ENCODE data around the gene INTS3.
"Not testable (repeated sequence)": the region's sequence is repeated elsewhere in the genome, so short reads cannot be mapped to it uniquely, and the experiment has no call there.

The INTS3 gene

DNA sequence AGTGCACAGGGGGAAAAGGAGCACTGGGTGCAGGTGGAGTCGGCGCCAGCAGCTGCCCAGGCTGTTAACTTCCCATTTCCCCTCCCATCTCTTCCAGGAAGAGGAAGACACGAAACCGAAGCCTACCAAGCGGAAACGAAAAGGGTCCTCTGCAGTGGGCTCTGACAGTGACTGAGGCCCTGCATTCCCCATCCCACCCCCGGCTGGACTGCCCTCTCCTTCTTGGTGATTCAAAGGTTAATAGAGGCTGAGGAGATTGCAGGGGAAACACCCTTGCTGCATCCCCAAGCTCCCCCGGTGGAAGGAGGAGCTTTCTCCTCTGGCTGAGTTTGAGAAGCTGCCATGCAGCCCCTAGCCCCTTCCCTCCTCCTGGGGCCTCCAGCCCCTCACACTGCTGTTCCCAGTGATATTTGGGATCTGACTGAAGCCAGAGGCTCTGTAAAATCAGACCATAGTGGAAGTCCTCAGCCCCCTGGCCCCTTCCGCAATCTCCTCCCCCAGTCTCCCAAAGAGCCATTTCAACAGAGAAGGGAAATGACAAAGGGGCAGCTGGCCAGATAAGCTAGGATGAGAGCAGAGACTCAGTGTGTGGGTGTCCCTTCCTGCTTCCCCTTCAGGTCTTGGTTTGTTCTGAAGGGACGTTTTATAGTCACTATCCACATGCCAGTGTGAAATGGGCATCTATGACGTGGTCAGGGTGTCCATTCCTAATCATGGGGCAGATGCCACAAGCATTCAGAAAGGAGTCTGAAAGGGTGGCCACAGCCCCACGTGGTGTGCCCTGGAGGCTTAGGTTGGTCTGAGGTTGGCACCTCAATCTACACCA lies 45.5 kb downstream of the INTS3 start:
- DNase-seq: no peak
- intact Hi-C loops (cut with DNase I): no loop called here

DNA sequence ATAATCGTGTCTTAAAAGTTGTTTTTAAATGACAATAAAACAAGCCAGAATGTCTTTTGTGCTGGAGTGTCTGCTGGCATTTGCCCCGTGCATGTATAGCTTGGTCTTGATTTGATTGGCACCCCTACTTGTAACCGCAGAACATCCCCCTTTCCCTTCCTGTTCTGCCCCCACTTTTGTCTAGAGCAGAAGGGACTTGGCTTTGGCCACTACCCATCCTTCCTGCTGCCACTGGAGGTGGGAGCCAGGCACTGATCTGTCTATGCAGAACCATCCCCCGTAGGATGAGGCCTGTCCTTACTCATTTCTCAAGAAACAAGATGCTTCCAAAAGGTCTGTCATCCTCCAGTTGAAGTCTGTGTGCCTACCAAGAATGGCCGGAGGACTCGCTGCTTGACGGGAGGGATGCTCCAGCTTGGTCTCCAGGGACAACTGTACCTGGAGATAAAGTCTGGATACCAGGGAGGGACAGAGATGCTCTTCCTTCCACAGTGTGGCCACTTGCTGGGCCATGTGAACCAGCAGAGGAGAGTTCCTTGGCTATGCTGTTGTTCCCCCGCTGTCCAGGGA lies 46.3 kb downstream of the INTS3 start:
- intact Hi-C loops (cut with DNase I): no loop called here
- no peak for DNase-seq

DNA sequence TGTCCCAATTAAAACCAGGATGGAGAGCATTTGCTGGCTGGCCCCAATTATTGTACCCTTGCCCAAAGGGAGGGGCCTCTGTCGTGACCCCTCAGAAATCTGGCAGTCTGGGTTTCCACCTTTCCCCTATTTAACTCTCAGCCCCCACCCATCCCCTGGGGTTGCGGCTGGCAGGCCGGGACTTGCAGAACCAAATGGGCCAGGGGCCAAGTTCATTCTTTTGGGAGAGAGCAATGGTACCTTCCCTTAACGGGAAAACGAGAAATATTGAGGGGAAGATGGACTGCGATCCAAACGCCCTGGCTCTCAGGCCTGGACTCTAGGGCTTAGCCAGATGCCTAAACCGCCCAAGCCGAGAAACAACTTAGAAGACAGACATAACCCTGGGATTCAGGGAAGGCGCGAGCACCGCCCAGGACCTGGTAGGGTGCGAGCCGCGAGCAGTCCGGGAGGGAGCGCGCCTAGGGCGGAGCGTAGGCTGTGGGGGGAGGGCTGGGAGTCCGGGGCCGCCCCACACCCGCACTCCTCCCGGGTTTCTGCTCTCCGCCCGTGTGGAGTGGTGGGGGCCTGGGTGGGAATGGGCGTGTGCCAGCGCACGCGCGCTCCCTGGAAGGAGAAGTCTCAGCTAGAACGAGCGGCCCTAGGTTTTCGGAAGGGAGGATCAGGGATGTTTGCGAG lies 47.1 kb downstream of the INTS3 start, which contains the start of gene SLC27A3:
Gene SLC27A3 (plus strand): TSS at position 628 of the 678 bp plus-strand sequence. CDS start 91 bp downstream, outside the sequence.
- peak in 40 of 42 donors; percentile 47 to 88 (median 70) for DNase-seq
- intact Hi-C loops (cut with DNase I): no loop called here

DNA sequence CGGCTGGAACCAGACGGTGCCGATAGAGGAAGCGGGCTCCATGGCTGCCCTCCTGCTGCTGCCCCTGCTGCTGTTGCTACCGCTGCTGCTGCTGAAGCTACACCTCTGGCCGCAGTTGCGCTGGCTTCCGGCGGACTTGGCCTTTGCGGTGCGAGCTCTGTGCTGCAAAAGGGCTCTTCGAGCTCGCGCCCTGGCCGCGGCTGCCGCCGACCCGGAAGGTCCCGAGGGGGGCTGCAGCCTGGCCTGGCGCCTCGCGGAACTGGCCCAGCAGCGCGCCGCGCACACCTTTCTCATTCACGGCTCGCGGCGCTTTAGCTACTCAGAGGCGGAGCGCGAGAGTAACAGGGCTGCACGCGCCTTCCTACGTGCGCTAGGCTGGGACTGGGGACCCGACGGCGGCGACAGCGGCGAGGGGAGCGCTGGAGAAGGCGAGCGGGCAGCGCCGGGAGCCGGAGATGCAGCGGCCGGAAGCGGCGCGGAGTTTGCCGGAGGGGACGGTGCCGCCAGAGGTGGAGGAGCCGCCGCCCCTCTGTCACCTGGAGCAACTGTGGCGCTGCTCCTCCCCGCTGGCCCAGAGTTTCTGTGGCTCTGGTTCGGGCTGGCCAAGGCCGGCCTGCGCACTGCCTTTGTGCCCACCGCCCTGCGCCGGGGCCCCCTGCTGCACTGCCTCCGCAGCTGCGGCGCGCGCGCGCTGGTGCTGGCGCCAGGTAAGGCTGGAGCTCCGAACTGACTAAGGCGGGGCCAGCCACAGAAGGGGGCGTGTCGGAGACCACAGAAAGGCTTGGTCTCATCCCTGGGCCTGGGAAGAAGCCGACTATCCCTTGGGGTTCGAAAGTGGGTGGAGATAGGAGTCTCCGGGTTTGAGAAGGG lies 47.8 kb downstream of the INTS3 start:
- intact Hi-C loops (cut with DNase I): no loop called here
- peak in 26 of 42 donors; percentile 21 to 71 (median 47) for DNase-seq

DNA sequence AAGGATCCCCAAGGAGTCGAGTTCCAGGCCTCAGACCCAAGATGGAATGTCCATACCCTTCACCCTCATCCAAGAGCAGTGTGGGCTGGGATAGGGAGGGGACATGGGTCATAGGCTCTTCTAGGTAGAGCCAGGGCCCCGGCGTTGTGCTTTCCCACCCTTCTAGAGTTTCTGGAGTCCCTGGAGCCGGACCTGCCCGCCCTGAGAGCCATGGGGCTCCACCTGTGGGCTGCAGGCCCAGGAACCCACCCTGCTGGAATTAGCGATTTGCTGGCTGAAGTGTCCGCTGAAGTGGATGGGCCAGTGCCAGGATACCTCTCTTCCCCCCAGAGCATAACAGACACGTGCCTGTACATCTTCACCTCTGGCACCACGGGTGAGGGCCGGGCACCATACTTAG lies 48.5 kb downstream of the INTS3 start:
- DNase-seq: no peak
- intact Hi-C loops (cut with DNase I): no loop called here

DNA sequence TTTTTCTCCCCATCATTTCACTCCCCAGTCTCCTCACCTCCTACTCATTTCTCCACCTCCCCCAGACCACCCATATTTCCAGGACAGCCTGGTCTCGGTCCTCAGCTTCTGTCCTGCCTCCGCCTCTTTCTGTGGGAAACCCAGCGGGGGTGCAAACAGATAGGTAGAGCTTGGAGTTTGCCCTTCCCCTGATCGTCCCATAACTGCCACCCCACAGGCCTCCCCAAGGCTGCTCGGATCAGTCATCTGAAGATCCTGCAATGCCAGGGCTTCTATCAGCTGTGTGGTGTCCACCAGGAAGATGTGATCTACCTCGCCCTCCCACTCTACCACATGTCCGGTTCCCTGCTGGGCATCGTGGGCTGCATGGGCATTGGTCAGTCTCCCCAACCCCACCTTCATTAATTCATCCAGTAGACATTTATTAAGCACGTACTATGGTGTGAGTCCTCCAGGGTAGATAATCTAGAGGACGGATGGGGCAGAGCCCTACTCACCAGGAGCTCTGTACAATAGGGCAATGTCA lies 49.1 kb downstream of the INTS3 start:
- DNase-seq: no peak
- intact Hi-C loops (cut with DNase I): no loop called here

DNA sequence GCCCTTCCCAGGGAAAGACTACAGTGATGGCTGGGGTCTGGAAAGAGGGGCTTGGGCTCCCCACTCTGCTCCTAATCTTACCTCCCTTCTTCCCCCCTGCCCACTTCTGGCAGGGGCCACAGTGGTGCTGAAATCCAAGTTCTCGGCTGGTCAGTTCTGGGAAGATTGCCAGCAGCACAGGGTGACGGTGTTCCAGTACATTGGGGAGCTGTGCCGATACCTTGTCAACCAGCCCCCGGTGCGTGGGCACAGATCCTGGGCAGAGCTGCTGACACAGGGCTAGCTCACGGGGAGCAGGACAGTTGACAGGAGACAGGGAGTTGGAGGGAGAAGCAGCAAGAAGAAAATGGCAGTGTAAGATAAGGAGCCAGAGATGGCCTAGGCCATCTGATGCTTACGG lies 49.8 kb downstream of the INTS3 start:
- DNase-seq: peak in 12 of 42 donors; percentile 31 to 70 (median 48)
- intact Hi-C loops (cut with DNase I): no loop called here

DNA sequence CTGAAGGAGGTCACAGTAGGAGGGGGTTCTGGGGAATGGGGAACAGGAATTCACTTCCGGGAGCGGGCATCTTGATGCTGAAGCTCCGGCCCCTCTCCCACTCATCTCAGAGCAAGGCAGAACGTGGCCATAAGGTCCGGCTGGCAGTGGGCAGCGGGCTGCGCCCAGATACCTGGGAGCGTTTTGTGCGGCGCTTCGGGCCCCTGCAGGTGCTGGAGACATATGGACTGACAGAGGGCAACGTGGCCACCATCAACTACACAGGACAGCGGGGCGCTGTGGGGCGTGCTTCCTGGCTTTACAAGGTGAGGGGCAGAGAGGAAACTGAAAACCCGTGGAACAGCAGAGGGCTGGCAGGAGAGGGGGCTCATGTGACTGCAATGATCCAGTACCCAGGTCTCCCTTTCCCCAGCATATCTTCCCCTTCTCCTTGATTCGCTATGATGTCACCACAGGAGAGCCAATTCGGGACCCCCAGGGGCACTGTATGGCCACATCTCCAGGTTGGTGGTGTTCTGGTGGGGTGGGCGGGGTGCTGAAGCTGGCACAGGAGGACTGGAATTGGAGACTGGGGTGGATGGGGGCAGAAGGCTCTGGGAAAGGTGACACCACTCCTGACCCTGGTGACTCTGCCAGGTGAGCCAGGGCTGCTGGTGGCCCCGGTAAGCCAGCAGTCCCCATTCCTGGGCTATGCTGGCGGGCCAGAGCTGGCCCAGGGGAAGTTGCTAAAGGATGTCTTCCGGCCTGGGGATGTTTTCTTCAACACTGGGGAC lies 50.4 kb downstream of the INTS3 start:
- no peak for DNase-seq
- intact Hi-C loops (cut with DNase I): no loop called here

DNA sequence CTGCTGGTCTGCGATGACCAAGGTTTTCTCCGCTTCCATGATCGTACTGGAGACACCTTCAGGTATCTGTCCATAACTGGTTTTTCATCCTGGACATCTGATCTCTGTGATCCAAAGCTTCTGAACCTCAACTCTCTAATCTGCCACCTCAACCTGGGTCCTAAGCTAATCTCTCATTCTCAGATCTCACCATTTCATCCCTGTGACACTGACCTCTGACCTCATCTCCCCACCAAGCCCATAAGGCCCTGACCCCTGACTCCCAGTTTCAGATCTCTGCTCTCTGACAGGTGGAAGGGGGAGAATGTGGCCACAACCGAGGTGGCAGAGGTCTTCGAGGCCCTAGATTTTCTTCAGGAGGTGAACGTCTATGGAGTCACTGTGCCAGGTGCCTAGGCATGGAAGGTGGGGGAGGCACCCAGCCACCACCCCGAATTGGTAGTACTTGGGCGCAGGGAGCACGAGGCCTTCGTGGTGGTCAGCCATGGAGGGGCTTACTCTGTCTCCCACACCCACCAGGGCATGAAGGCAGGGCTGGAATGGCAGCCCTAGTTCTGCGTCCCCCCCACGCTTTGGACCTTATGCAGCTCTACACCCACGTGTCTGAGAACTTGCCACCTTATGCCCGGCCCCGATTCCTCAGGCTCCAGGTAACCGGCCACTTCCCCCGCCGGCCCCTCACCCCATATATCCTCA lies 51.1 kb downstream of the INTS3 start:
- DNase-seq: no peak
- intact Hi-C loops (cut with DNase I): no loop called here

DNA sequence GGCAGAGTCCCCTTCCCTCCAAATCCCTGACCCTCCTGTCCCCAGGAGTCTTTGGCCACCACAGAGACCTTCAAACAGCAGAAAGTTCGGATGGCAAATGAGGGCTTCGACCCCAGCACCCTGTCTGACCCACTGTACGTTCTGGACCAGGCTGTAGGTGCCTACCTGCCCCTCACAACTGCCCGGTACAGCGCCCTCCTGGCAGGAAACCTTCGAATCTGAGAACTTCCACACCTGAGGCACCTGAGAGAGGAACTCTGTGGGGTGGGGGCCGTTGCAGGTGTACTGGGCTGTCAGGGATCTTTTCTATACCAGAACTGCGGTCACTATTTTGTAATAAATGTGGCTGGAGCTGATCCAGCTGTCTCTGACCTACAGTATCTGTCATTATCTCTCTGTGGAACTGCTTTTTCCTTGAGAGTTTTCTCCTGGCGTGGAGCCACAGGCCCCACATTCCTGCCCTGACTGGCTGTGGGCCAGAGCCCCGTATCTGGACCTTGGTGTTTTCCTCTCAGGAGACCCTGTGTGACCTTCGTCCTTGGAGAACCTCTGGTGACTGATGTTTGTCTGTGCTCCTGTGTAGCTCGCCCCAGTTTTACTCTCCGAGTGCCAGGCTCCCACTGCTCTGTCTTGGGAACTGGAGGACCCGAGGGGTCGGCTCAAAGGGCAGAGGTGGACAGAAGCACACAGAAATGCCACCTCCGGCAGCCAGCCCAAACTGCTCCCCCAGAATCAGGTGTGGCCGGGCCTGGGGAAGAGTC lies 52.1 kb downstream of the INTS3 start:
- intact Hi-C loops (cut with DNase I): no loop called here
- no peak for DNase-seq

DNA sequence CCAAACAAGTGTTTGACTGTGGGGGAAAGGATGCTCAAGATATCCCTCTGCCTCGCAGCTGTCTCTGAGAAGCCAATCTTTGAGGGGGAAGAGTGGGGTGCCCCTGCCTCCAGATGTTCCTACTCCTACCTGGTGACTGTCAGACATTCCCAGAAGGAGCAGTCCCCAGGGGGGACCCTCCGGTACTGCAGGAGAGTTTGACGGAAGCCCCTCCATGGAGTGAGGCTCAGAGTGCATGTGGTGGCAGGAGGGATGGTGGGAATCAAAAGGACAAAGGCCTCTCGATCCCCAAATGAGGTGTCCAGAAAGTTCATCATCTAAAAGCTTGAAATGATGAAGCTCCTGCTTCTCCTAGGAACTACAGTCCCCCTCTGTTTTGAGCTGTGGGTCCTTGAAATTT lies 52.7 kb downstream of the INTS3 start:
- DNase-seq: no peak
- intact Hi-C loops (cut with DNase I): no loop called here

DNA sequence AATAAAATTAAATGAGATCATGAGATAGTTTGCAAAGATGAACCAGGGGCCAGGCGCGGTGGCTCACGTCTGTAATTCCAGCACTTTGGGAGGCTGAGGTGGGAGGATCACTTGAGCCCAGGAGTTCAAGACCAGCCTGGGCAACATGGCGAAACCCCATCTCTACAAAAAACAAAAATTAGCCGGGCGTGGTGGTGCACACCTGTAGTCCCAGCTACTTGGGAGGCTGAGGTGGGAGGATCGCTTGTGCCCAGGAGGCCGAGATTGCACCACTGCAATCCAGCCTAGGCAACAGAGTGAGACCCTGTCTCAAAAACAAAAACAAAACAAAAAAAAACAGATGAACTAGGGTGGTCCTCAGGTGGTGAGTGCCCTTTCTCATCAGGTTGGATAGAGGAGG lies 54.8 kb downstream of the INTS3 start:
- DNase-seq: not testable (repeated sequence)
- intact Hi-C loops (cut with DNase I): loop anchor here (2.0 kb wide), 1 partner anchor 112 kb away; the partner anchor contains the start of gene ILF2

DNA sequence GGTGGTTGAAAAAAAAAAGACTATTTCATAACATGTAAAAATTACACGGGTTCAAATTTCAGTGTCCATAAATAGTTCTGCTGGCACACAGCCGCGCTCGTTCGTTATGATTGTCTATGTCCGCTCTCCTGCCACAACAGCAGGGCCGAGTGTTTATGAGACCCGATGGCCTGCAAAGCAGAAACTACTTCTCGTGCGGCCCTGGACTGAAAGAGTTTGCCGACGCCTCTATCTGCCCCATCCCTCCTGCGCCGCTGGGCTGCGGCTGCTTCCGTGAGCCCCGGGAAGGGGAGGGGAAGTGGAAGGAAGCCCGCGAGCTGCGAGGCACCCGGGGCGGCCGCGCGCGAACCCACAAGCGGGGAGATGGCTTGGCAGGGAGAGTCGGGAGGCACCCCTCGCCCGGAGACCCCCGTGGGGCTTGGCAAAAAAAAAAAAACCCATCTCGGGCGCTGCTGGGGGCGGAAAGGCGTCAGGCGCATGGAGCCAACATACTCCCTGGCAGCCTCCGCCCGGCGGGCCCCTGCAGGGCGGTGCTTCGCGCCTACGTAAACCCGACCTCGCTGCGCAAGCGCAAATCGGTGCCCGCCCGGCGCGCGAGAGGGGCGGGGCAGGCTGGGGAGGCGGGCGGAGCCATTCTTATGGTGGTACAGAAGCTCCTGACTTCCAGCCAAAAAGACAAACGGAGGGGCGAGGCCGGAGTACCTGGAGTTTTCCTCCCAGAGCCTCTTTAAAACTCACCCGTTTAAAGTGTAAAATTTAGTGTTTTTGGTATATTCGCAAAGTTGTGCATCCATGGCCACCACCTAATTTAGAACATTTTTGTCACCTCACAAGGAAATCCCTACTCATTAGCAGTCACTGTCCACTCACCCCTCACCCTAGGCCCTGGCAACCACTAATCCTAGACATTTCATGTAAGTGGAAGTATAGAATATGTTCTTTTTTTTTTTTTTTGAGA lies 55.7 kb downstream of the INTS3 start:
- intact Hi-C loops (cut with DNase I): loop anchor here (2.0 kb wide), 1 partner anchor 113 kb away; the partner anchor contains the start of gene ILF2
- DNase-seq: peak; percentile 75 to 96 (median 92)

DNA sequence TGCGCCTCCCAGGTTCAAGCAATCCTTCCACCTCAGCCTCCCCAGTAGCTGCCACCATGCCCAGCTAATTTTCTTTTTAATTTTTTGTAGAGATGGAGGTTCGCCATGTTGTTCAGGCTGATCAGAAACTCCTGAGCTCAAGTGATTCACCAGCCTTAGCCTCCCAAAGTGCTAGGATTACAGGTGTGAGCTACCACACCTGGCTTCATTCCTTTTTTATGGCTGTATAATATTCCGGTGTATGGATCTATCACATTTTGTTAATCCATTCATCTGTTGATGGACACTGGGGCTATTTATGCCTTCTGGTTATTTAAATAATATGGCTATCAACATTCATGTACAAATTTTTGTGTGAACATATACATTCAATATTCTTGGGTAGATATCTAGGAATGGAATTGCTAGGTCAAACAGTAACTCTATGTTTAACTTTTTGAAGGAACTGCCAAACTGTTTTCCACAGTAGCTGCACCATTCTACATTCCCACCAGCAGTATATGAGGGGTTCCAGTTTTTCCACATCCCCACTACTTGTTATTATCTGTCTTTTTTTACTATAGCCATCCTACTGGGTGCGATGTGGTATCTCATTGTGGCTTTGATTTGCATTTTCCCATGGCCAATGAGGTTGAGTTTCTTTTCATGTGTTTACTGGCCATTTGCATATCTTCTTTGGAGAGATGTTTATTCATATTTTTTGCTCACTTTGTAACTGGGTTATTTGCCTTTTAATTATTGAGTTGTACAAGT lies 58.4 kb downstream of the INTS3 start:
- DNase-seq: no peak
- intact Hi-C loops (cut with DNase I): no loop called here
